ENCODE results near the gene C2orf76. TPM values are rescaled to one million over a fixed set of nuclear protein-coding genes. Genes with fewer than 3 reads are reported as not detected.

C2orf76 gene
- total and polyA plus RNA-seq, 7 experiments from 2014 or later = 5.1 to 19.2 (median 9.1) TPM

GRCh38 chr2:119289642-119290041 lies 77.0 kb downstream of the C2orf76 start:
- ChIA-PET POLR2A (no interaction called here), CTCF (interaction anchor here (0.8 kb wide), 1 partner anchor 10 kb away, joined by 3 read pairs; no protein-coding TSS in a partner anchor)
- Histone ChIP-seq H3K9me3 (ENCODE audit: control insufficient read depth in 2 of 3, low read length in 3 of 3) (no peaks in the 10 kb centered on the region), H3K36me3 (ENCODE audit: control insufficient read depth in 2 of 3, insufficient read depth in 3 of 3, low read length in 3 of 3) (no peaks in the 10 kb centered on the region), H3K27ac (ENCODE audit: low read depth, low read length) (no peak overlapping the region), H3K27me3 (ENCODE audit: control insufficient read depth in 2 of 2, insufficient read depth in 2 of 2, low read length in 2 of 2) (no peaks in the 10 kb centered on the region), H3K4me1 (ENCODE audit: control insufficient read depth in 2 of 2, insufficient read depth in 2 of 2, low read length in 2 of 2) (no peaks in the 10 kb centered on the region), H3K4me3 (ENCODE audit: low read length) (no peak overlapping the region)
- H3K27me3 Mint-ChIP-seq = no peaks in the 10 kb centered on the region
- H3K4me1 Mint-ChIP-seq = no peaks in the 10 kb centered on the region
- H3K9me3 Mint-ChIP-seq = no peaks in the 10 kb centered on the region
- H3K27ac Mint-ChIP-seq = no peak overlapping the region
- no peak for ATAC-seq
- no peak overlapping the region for H3K4me3 Mint-ChIP-seq
- H3K36me3 Mint-ChIP-seq = peaks cover 0 to 20% (median 0%) of the 10 kb centered on the region in 5 donors
- DNase-seq = no peak
- intact Hi-C loops (cut with micrococcal nuclease) = loop anchor here in 1 of 2 donors (5.0 kb wide), 1 partner anchor 1242 kb away; no protein-coding TSS in a partner anchor

- ATAC-seq = no peak
- no peak overlapping the region for H3K4me3 Mint-ChIP-seq
- POLR2A ChIA-PET = no interaction called here
- no peak overlapping the region for H3K4me3 ChIP-seq (ENCODE audit: low read length)
- H3K27me3 ChIP-seq (ENCODE audit: control insufficient read depth in 2 of 2, insufficient read depth in 2 of 2, low read length in 2 of 2) = no peaks in the 10 kb centered on the region
- no peaks in the 10 kb centered on the region for H3K4me1 Mint-ChIP-seq
- peaks cover 0 to 20% (median 0%) of the 10 kb centered on the region in 5 donors for H3K36me3 Mint-ChIP-seq
- no peaks in the 10 kb centered on the region for H3K4me1 ChIP-seq (ENCODE audit: control insufficient read depth in 2 of 2, insufficient read depth in 2 of 2, low read length in 2 of 2)
- intact Hi-C loops (cut with micrococcal nuclease) = no loop called here
- no peak for DNase-seq
- no peaks in the 10 kb centered on the region for H3K27me3 Mint-ChIP-seq
- CTCF ChIA-PET = interaction anchor here (0.7 kb wide), 1 partner anchor 407 kb away, joined by 3 read pairs; no protein-coding TSS in a partner anchor
- no peaks in the 10 kb centered on the region for H3K36me3 ChIP-seq (ENCODE audit: control insufficient read depth in 2 of 3, insufficient read depth in 3 of 3, low read length in 3 of 3)
- no peaks in the 10 kb centered on the region for H3K9me3 Mint-ChIP-seq
- no peak overlapping the region for H3K27ac ChIP-seq (ENCODE audit: low read depth, low read length)
- H3K9me3 ChIP-seq (ENCODE audit: control insufficient read depth in 2 of 3, low read length in 3 of 3) = no peaks in the 10 kb centered on the region
- H3K27ac Mint-ChIP-seq = no peak overlapping the region
These were observed 77.5 kb downstream of the C2orf76 start for GRCh38 chr2:119289093-119289492.

- POLR2A ChIA-PET = no interaction called here
These were observed 78.1 kb downstream of the C2orf76 start for GRCh38 chr2:119288576-119288975.

GRCh38 chr2:119286661-119287060 lies 80.0 kb downstream of the C2orf76 start:
- Histone ChIP-seq H3K4me1 (ENCODE audit: control insufficient read depth in 2 of 2, insufficient read depth in 2 of 2, low read length in 2 of 2) (no peaks in the 10 kb centered on the region), H3K36me3 (ENCODE audit: control insufficient read depth in 2 of 3, insufficient read depth in 3 of 3, low read length in 3 of 3) (no peaks in the 10 kb centered on the region), H3K27ac (ENCODE audit: low read depth, low read length) (no peak overlapping the region), H3K9me3 (ENCODE audit: control insufficient read depth in 2 of 3, low read length in 3 of 3) (no peaks in the 10 kb centered on the region), H3K4me3 (ENCODE audit: low read length) (no peak overlapping the region), H3K27me3 (ENCODE audit: control insufficient read depth in 2 of 2, insufficient read depth in 2 of 2, low read length in 2 of 2) (no peaks in the 10 kb centered on the region)
- ATAC-seq = no peak
- H3K36me3 Mint-ChIP-seq = peaks cover 0 to 15% (median 4%) of the 10 kb centered on the region in 5 donors
- H3K9me3 Mint-ChIP-seq = no peaks in the 10 kb centered on the region
- DNase-seq = no peak
- intact Hi-C loops (cut with micrococcal nuclease) = no loop called here
- no peak overlapping the region for H3K27ac Mint-ChIP-seq
- CTCF ChIA-PET = interaction anchor here (1.4 kb wide), 1 partner anchor 405 kb away, joined by 3 read pairs; no protein-coding TSS in a partner anchor
- no peaks in the 10 kb centered on the region for H3K27me3 Mint-ChIP-seq
- H3K4me1 Mint-ChIP-seq = peaks cover 0 to 2% (median 0%) of the 10 kb centered on the region in 7 donors
- H3K4me3 Mint-ChIP-seq = no peak overlapping the region
- POLR2A ChIA-PET = no interaction called here

More at GRCh38 chr2:119288576-119288975, 78.1 kb downstream of the C2orf76 start:
- ATAC-seq (no peak), DNase-seq (no peak)
- Mint-ChIP-seq H3K9me3 (no peaks in the 10 kb centered on the region), H3K4me3 (no peak overlapping the region), H3K36me3 (peaks cover 0 to 20% (median 0%) of the 10 kb centered on the region in 5 donors), H3K27me3 (no peaks in the 10 kb centered on the region), H3K27ac (no peak overlapping the region), H3K4me1 (peaks cover 0 to 2% (median 0%) of the 10 kb centered on the region in 7 donors)
- Histone ChIP-seq H3K4me3 (ENCODE audit: low read length) (no peak overlapping the region), H3K4me1 (ENCODE audit: control insufficient read depth in 2 of 2, insufficient read depth in 2 of 2, low read length in 2 of 2) (no peaks in the 10 kb centered on the region), H3K9me3 (ENCODE audit: control insufficient read depth in 2 of 3, low read length in 3 of 3) (no peaks in the 10 kb centered on the region), H3K36me3 (ENCODE audit: control insufficient read depth in 2 of 3, insufficient read depth in 3 of 3, low read length in 3 of 3) (no peaks in the 10 kb centered on the region), H3K27me3 (ENCODE audit: control insufficient read depth in 2 of 2, insufficient read depth in 2 of 2, low read length in 2 of 2) (no peaks in the 10 kb centered on the region), H3K27ac (ENCODE audit: low read depth, low read length) (no peak overlapping the region)
- CTCF ChIA-PET = interaction anchor here (0.7 kb wide), 1 partner anchor 406 kb away, joined by 3 read pairs; no protein-coding TSS in a partner anchor
- intact Hi-C loops (cut with micrococcal nuclease) = no loop called here

- ChIA-PET CTCF (no interaction called here), POLR2A (no interaction called here)
- DNase-seq (no peak), ATAC-seq (peak; percentile 80)
- Histone ChIP-seq H3K4me3 (ENCODE audit: low read length) (no peak overlapping the region), H3K9me3 (ENCODE audit: control insufficient read depth in 2 of 3, low read length in 3 of 3) (no peaks in the 10 kb centered on the region), H3K36me3 (ENCODE audit: control insufficient read depth in 2 of 3, insufficient read depth in 3 of 3, low read length in 3 of 3) (no peaks in the 10 kb centered on the region), H3K27ac (ENCODE audit: low read depth, low read length) (no peak overlapping the region), H3K27me3 (ENCODE audit: control insufficient read depth in 2 of 2, insufficient read depth in 2 of 2, low read length in 2 of 2) (no peaks in the 10 kb centered on the region), H3K4me1 (ENCODE audit: control insufficient read depth in 2 of 2, insufficient read depth in 2 of 2, low read length in 2 of 2) (no peaks in the 10 kb centered on the region)
- Mint-ChIP-seq H3K27ac (no peak overlapping the region), H3K4me3 (no peak overlapping the region), H3K4me1 (peaks cover 0 to 2% (median 0%) of the 10 kb centered on the region in 7 donors), H3K9me3 (no peaks in the 10 kb centered on the region), H3K36me3 (peaks cover 0 to 16% (median 4%) of the 10 kb centered on the region in 5 donors), H3K27me3 (no peaks in the 10 kb centered on the region)
- intact Hi-C loops (cut with micrococcal nuclease) = no loop called here
These were observed 82.7 kb downstream of the C2orf76 start for GRCh38 chr2:119283873-119284331.

GRCh38 chr2:119282996-119283511 lies 83.6 kb downstream of the C2orf76 start:
- Mint-ChIP-seq H3K27me3 (no peaks in the 10 kb centered on the region), H3K4me3 (no peak overlapping the region), H3K27ac (no peak overlapping the region), H3K4me1 (peaks cover 0 to 2% (median 0%) of the 10 kb centered on the region in 7 donors), H3K9me3 (no peaks in the 10 kb centered on the region), H3K36me3 (peaks cover 0 to 16% (median 4%) of the 10 kb centered on the region in 5 donors)
- Histone ChIP-seq H3K36me3 (ENCODE audit: control insufficient read depth in 2 of 3, insufficient read depth in 3 of 3, low read length in 3 of 3) (no peaks in the 10 kb centered on the region), H3K27ac (ENCODE audit: low read depth, low read length) (no peak overlapping the region), H3K27me3 (ENCODE audit: control insufficient read depth in 2 of 2, insufficient read depth in 2 of 2, low read length in 2 of 2) (no peaks in the 10 kb centered on the region), H3K9me3 (ENCODE audit: control insufficient read depth in 2 of 3, low read length in 3 of 3) (no peaks in the 10 kb centered on the region), H3K4me3 (ENCODE audit: low read length) (no peak overlapping the region), H3K4me1 (ENCODE audit: control insufficient read depth in 2 of 2, insufficient read depth in 2 of 2, low read length in 2 of 2) (no peaks in the 10 kb centered on the region)
- DNase-seq (no peak), ATAC-seq (no peak)
- ChIA-PET POLR2A (no interaction called here), CTCF (interaction anchor here (0.5 kb wide), 1 partner anchor 21 kb away, joined by 3 read pairs; no protein-coding TSS in a partner anchor)
- intact Hi-C loops (cut with micrococcal nuclease) = no loop called here

Data from naive thymus-derived CD4-positive, alpha-beta T cell (primary cell).